ENCODE measurements around the gene SYNDIG1. TPM values are rescaled to one million over a fixed set of nuclear protein-coding genes. Genes with fewer than 3 reads are reported as not detected.

The SYNDIG1 gene
- polyA plus RNA-seq, 2 of the 4 experiments (the other 2 are of a cell fraction) = 0.96 to 2.6 TPM

DNA sequence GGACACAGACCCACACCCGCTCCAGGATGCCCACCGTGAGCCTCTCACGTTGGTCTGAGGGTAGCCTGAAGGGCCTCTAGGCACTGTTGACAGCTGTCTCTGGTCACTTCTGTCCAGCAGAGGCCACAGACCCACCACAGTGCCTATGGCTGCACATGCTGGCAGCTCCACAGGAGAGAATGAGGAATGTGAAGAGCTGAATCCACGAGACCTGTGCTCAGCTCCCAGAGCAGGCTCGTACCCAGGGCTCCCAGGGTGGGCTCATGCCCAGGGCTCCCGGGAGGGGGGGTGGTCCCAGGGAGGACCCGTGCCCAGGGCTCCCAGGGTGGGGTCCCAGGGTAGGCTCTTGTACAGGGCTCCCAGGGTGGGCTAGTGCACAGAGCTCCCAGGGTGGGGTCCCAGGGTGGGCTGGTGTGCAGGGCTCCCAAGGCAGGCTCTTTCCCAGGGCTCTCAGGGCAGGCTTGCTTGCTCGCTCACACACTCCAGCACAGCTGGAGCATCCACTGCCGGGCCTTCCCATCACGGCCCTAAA, 201.0 kb downstream of the SYNDIG1 start:
- FAIRE-seq = no peak
- CTCF ChIA-PET = interaction anchor here (1.4 to 1.6 kb wide), 2 partner anchors 20 to 35 kb away, joined by 4 read pairs; no protein-coding TSS in a partner anchor

DNA sequence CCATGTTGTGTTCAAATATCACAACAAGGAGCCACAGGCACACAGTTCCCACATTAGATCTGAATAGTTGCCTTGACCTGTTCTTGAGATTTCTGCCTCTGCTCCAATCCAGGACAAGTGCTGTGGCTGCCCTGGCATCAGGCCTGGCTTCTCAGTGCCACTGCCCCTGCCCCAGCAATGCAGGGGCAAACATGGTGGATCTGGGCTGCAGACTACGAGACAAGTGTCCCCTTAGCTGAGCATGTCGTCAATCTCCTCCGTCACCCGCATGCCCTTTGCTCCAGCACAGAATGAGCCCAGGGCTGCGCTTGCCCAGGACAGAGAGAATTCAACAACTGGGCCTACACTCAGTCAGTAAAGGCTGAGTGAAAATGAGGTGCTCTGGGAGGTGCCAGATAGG, 201.6 kb downstream of the SYNDIG1 start:
- CTCF ChIA-PET = interaction anchor here (1.4 to 1.6 kb wide), 2 partner anchors 21 to 35 kb away, joined by 4 read pairs; no protein-coding TSS in a partner anchor
- Histone ChIP-seq H3K4me1 (peaks cover 30% of the 10 kb centered on the region), H3K9me3 (no peaks in the 10 kb centered on the region), H3K27ac (peak overlapping the region in 1 of 2 experiments; percentile 62; a peak in 2 of 6 replicates), H3K4me2 (no peak overlapping the region), H3K4me3 (no peak overlapping the region)
- POLR2A ChIA-PET = no interaction called here
- 93% methylated on average over 5 of the region's 5 CpGs for WGBS (ENCODE audit: missing lambda C conversion rate)
- DNase-seq (ENCODE audit: low read depth in 1 of 2, low spot score in 1 of 2) (no peak), ATAC-seq (no peak), FAIRE-seq (no peak)
- TF ChIP-seq ESRRA (IDR thresholded peaks at IDR 0.05; ENCODE audit: borderline replicate concordance, low read length) = no peak
- TF ChIP-seq, protein P1, sequence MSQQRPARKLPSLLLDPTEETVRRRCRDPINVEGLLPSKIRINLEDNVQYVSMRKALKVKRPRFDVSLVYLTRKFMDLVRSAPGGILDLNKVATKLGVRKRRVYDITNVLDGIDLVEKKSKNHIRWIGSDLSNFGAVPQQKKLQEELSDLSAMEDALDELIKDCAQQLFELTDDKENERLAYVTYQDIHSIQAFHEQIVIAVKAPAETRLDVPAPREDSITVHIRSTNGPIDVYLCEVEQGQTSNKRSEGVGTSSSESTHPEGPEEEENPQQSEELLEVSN (IDR thresholded peaks at IDR 0.05; ENCODE audit: borderline replicate concordance, low read depth) = no peak
- no peak for TF ChIP-seq MAFK (IDR thresholded peaks at IDR 0.05; ENCODE audit: partially characterized antibody)
- TF ChIP-seq JUN (IDR thresholded peaks at IDR 0.05) = no peak
- TF ChIP-seq, protein P2, sequence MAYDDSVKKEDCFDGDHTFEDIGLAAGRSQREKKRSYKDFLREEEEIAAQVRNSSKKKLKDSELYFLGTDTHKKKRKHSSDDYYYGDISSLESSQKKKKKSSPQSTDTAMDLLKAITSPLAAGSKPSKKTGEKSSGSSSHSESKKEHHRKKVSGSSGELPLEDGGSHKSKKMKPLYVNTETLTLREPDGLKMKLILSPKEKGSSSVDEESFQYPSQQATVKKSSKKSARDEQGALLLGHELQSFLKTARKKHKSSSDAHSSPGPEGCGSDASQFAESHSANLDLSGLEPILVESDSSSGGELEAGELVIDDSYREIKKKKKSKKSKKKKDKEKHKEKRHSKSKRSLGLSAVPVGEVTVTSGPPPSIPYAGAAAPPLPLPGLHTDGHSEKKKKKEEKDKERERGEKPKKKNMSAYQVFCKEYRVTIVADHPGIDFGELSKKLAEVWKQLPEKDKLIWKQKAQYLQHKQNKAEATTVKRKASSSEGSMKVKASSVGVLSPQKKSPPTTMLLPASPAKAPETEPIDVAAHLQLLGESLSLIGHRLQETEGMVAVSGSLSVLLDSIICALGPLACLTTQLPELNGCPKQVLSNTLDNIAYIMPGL (CRISPR knock-in tag; IDR thresholded peaks at IDR 0.05; ENCODE audit: borderline replicate concordance) = no peak
- TF ChIP-seq SMC3 (IDR thresholded peaks at IDR 0.05) = no peak
- TF ChIP-seq CHD2 (IDR thresholded peaks at IDR 0.05; ENCODE audit: low read length, partially characterized antibody) = no peak

More for the DNA sequence above, 201.0 kb downstream of the SYNDIG1 start:
- H3K4me1 ChIP-seq = peaks cover 30% of the 10 kb centered on the region
- no peak for TF ChIP-seq JUN (IDR thresholded peaks at IDR 0.05)
- POLR2A ChIA-PET = no interaction called here
- H3K4me2 ChIP-seq = no peak overlapping the region
- H3K9me3 ChIP-seq = no peaks in the 10 kb centered on the region
- H3K27ac ChIP-seq = peak overlapping the region in 1 of 2 experiments; percentile 62; a peak in 3 of 6 replicates
- no peak for DNase-seq (ENCODE audit: low read depth in 1 of 2, low spot score in 1 of 2)
- no peak overlapping the region for H3K4me3 ChIP-seq
- ATAC-seq = no peak
- WGBS (ENCODE audit: missing lambda C conversion rate) = 88% methylated on average over 8 of the region's 10 CpGs

DNA sequence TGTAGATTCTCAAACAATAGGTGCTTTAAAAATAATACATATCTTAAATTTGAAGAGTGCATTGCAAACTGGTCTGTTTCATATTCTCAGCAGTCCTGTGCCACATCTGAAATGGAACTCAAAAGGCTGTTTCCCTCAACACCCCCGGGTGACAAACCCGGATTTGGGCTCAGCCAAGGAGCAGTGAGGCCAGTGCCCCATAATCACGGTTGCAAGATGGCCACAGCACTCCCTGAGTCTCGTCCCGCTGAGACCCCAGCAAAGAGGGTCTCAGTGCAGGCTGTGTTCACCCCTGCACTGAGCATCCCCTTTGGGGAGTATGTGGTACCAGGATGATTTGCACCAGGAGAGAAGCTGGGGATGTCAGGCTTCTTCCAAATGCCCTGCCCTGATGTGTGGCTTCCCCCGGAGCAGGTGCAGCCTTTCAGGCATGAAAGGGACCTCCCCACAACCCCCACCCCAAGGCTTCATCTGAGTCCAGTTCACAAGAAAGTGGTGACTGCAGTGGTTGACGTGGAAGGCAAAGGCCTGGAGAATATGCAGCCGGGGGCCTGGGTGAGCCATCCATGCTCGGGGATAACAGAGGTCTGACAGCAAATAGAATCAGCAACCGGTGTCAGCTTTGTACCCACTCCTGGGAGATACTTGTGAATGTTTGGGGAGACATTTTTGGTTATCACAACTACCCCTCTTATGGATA, 202.9 kb downstream of the SYNDIG1 start:
- ChIA-PET POLR2A (interaction anchor here (1.6 kb wide), 1 partner anchor 21 kb away, joined by 7 read pairs; no protein-coding TSS in a partner anchor), CTCF (interaction anchor here (0.9 to 3.0 kb wide), 7 partner anchors 10 to 169 kb away, joined by 3 to 14 read pairs (median 3); no protein-coding TSS in a partner anchor)
- peak overlapping the region; percentile 72 to 89; a peak in 5 of 6 replicates for H3K27ac ChIP-seq
- H3K9me3 ChIP-seq = no peaks in the 10 kb centered on the region
- no peak for TF ChIP-seq EHF (CRISPR knock-in tag; IDR thresholded peaks at IDR 0.05)
- TF ChIP-seq POLR2AphosphoS2 (conservative IDR thresholded peaks at IDR 0.05; ENCODE audit: low read length) = no peak
- no peak for TF ChIP-seq KDM1A (IDR thresholded peaks at IDR 0.05; ENCODE audit: low read depth)
- TF ChIP-seq, protein P3, sequence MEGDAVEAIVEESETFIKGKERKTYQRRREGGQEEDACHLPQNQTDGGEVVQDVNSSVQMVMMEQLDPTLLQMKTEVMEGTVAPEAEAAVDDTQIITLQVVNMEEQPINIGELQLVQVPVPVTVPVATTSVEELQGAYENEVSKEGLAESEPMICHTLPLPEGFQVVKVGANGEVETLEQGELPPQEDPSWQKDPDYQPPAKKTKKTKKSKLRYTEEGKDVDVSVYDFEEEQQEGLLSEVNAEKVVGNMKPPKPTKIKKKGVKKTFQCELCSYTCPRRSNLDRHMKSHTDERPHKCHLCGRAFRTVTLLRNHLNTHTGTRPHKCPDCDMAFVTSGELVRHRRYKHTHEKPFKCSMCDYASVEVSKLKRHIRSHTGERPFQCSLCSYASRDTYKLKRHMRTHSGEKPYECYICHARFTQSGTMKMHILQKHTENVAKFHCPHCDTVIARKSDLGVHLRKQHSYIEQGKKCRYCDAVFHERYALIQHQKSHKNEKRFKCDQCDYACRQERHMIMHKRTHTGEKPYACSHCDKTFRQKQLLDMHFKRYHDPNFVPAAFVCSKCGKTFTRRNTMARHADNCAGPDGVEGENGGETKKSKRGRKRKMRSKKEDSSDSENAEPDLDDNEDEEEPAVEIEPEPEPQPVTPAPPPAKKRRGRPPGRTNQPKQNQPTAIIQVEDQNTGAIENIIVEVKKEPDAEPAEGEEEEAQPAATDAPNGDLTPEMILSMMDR (IDR thresholded peaks at IDR 0.05) = no peak
- TF ChIP-seq TP53 (CRISPR knock-in tag; IDR thresholded peaks at IDR 0.05) = no peak
- no peak for TF ChIP-seq NFE2L2 (conservative IDR thresholded peaks at IDR 0.05; ENCODE audit: low read length)
- no peak for TF ChIP-seq POLR2A (IDR thresholded peaks at IDR 0.05; ENCODE audit: low read length)
- TF ChIP-seq, protein P4, sequence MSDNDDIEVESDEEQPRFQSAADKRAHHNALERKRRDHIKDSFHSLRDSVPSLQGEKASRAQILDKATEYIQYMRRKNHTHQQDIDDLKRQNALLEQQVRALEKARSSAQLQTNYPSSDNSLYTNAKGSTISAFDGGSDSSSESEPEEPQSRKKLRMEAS (IDR thresholded peaks at IDR 0.05) = no peak
- TF ChIP-seq ZFP36 (IDR thresholded peaks at IDR 0.05; ENCODE audit: borderline replicate concordance, partially characterized antibody) = no peak
- no peak for TF ChIP-seq CBX8 (IDR thresholded peaks at IDR 0.05)
- TF ChIP-seq RCOR1 (IDR thresholded peaks at IDR 0.05; ENCODE audit: low read depth, low read length) = no peak
- DNase-seq (ENCODE audit: low read depth in 1 of 2, low spot score in 1 of 2) (peak in 1 of 2 experiments; percentile 21), ATAC-seq (peak; percentile 31 to 35; a peak in 4 of 6 replicates), FAIRE-seq (no peak)
- H3K4me1 ChIP-seq = peaks cover 30% of the 10 kb centered on the region
- no peak overlapping the region for H3K4me3 ChIP-seq
- peak overlapping the region; percentile 60 for H3K4me2 ChIP-seq
- WGBS (ENCODE audit: missing lambda C conversion rate) = 47% methylated on average over 10 of the region's 10 CpGs
